ENCODE data around the gene TMPRSS3.

GRCh38 chr21:42405064-42406013 lies 9.5 kb upstream of the TMPRSS3 start:
- TF ChIP-seq CTCF (conservative IDR thresholded peaks at IDR 0.05; ENCODE audit: low read depth, low read length): no peak
- TF ChIP-seq EZH2 (IDR thresholded peaks at IDR 0.05; ENCODE audit: borderline replicate concordance, low read depth, low read length, poor library complexity, severe bottlenecking): no peak
